GM12865 (cell line): ENCODE measurements around the gene MAML3.

Experiments used
- DNase-seq: peaks from one replicate; pipeline ENCODE4 v3.0.0; 2010; ENCODE audit warnings: low read depth
- H3K4me3 ChIP-seq: 2 replicates; pipeline ENCODE4 v1.5.1; 2011; ENCODE audit warnings: mild to moderate bottlenecking, low read depth, low read length, control low read depth
- TF ChIP-seq, protein P1 (sequence below): IDR thresholded peaks from 2 replicates; pipeline ENCODE4 v1.5.1; 2011; ENCODE audit warnings: low read length, control low read depth, low read depth, inconsistent platforms; ENCODE audit not compliant: insufficient read depth; ENCODE audit errors: missing control alignments

The MAML3 gene

DNA sequence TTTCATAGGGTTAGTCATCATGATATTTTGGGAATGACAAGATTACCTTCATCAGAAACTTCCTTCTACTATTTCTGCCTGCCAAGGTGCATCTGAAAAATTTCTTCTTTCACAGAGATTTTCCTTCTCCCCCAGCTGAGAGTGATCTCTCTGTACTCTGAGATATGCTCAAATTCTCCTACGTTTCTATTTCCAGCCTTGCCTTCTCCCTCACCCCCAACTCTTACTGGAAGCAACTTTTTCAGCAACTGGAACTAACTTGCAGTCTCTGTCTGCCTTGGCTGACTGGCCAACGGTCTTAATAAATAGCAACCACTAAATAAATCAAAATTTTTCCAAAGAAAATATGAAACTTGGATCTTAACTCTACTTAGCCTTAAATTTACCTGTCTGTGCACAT is 122.3 kb downstream of the MAML3 start:
- no peak for DNase-seq
- H3K4me3 ChIP-seq = no peak overlapping the region
- TF ChIP-seq, protein P1, sequence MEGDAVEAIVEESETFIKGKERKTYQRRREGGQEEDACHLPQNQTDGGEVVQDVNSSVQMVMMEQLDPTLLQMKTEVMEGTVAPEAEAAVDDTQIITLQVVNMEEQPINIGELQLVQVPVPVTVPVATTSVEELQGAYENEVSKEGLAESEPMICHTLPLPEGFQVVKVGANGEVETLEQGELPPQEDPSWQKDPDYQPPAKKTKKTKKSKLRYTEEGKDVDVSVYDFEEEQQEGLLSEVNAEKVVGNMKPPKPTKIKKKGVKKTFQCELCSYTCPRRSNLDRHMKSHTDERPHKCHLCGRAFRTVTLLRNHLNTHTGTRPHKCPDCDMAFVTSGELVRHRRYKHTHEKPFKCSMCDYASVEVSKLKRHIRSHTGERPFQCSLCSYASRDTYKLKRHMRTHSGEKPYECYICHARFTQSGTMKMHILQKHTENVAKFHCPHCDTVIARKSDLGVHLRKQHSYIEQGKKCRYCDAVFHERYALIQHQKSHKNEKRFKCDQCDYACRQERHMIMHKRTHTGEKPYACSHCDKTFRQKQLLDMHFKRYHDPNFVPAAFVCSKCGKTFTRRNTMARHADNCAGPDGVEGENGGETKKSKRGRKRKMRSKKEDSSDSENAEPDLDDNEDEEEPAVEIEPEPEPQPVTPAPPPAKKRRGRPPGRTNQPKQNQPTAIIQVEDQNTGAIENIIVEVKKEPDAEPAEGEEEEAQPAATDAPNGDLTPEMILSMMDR = no peak

DNA sequence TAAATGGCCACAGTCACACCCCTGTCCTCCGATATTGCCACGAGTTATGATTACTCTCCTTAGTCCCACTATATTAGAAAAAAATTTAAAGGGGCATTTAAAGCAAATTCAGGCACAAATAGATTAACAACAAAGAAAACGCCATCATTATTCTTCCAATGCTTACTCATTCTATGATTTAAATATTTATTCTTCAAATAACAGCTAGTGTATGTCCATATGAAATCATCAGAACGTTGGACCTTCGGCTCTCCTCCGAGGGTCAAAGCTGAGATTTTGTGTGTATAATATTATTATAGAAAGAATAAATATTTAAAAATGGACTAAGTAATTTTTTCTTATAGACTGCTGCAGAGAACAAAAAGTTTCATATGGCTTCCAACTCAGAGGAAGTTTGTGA is 122.9 kb downstream of the MAML3 start:
- H3K4me3 ChIP-seq = no peak overlapping the region
- TF ChIP-seq, protein P1 = no peak
- DNase-seq = no peak

DNA sequence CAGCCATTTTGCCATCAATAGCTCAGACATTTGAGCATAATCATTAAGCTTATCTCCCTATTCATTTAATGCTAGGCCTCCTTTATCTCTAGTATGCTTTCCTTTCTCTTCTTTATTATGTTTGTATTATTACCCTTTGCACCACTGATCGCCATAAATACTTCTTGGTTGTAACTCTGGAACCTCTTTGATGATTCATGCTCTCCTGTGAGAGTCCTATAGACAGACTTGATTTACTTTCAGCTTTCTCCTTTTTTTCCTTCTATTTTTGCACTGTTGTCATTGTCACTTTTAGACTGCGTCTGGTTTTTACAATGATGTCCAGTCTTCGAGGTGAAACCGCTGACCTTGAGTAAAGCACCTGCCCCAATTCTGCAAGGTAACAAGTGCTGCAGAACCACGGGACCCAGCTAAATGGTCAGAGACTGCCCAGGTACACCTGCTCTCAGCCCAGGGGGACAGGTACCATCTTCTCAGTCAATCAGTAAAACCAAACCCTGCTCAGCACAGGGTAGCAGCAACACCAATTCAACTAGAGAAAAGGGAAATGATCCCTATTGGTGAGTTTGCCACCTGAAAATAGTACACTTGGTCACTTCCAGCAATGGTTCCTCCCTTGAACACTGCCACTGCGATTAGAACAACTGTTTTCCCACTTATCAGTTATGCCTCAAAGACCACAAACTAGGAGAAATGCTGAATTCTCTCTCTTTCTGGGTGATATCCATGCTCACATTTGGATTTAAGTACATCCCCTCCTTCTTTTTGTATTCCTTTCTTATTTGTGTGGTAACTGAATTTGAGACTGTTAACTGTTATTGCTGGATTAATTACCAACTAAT is 125.1 kb downstream of the MAML3 start:
- TF ChIP-seq, protein P1 = no peak
- H3K4me3 ChIP-seq = no peak overlapping the region
- DNase-seq = no peak

GRCh38 chr4:140028101-140028500 is 125.9 kb downstream of the MAML3 start:
- no peak for DNase-seq
- TF ChIP-seq, protein P1 = no peak
- no peak overlapping the region for H3K4me3 ChIP-seq

GRCh38 chr4:140027101-140027500 is 126.9 kb downstream of the MAML3 start:
- TF ChIP-seq, protein P1 = no peak
- no peak for DNase-seq
- H3K4me3 ChIP-seq = no peak overlapping the region

GRCh38 chr4:140025470-140025869 is 128.5 kb downstream of the MAML3 start:
- DNase-seq = no peak
- H3K4me3 ChIP-seq = no peak overlapping the region
- TF ChIP-seq, protein P1 = no peak
